ENCODE measurements around the gene PLSCR3.
A peak's percentile ranks its signal among the peaks of the same experiment; 100 is the strongest.

PLSCR3 gene

GRCh38 chr17:7405350-7406234 lies 11.3 kb upstream of the PLSCR3 start:
- no peak for DNase-seq

GRCh38 chr17:7404737-7405349 lies 10.5 kb upstream of the PLSCR3 start:
- peak; percentile 74 for DNase-seq

- peak; percentile 95 for DNase-seq
These were observed 9.8 kb upstream of the PLSCR3 start, which contains the start of gene TMEM256 for GRCh38 chr17:7403977-7404736. Gene TMEM256 (minus strand): TSS chr17:7404097. CDS start chr17:7404084, 13 bp downstream.

GRCh38 chr17:7403727-7403976 lies 9.3 kb upstream of the PLSCR3 start:
- DNase-seq = no peak

DNA sequence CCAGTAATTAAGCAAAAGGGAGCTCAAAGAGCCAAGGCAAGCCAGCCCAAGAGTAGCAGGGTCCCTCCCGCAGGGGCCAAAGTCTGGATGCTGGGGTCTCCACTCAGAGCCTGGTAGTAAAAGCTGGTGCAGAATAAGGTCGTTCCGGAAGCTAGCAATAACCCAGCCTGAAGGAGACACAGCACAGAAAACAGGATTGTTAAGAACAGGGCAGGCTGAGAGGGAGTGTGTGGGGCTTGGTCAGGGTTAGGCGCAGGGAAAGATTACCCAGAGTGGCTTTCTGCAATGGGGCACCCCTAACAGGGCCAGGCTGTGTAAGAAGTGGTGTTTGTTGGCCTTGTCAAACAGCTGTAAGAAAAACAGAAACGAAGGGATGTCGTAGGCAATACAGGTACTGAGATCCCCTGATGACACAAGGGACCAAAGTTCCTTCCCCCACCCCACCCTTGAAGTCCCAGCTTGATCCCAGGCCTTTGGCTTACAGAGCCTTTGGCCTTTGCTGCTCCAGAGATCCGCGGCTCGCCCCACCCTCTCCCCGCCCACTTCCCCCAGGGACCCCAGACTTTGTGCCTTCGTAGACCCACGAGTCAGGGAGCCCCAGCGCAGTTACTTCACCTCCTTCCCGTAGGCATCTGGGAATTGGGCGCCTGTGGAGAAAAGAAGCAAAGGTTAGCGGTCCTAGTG lies 8.9 kb upstream of the PLSCR3 start:
- no peak for DNase-seq

DNA sequence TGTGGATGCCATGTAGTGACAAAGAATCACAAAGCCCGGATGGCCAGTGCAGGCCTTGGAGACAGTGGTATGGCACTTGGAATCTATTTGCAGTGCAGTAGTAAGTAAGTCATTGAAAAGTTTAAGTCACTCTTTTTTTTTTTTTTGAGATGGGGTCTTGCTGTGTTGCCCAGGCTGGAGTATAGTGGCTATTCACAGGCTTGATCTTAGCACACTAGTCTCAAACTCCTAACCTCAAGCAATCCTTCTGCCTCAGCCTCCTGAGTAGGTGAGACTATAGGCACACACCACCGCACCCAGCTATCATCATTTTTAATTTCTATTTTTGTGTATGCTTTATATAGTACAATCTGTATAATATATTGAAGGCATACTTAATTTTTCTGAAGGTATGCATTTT lies 4.3 kb upstream of the PLSCR3 start:
- no peak for DNase-seq

- no peak for DNase-seq
These were observed 1.8 kb upstream of the PLSCR3 start for GRCh38 chr17:7396147-7396546.

DNA sequence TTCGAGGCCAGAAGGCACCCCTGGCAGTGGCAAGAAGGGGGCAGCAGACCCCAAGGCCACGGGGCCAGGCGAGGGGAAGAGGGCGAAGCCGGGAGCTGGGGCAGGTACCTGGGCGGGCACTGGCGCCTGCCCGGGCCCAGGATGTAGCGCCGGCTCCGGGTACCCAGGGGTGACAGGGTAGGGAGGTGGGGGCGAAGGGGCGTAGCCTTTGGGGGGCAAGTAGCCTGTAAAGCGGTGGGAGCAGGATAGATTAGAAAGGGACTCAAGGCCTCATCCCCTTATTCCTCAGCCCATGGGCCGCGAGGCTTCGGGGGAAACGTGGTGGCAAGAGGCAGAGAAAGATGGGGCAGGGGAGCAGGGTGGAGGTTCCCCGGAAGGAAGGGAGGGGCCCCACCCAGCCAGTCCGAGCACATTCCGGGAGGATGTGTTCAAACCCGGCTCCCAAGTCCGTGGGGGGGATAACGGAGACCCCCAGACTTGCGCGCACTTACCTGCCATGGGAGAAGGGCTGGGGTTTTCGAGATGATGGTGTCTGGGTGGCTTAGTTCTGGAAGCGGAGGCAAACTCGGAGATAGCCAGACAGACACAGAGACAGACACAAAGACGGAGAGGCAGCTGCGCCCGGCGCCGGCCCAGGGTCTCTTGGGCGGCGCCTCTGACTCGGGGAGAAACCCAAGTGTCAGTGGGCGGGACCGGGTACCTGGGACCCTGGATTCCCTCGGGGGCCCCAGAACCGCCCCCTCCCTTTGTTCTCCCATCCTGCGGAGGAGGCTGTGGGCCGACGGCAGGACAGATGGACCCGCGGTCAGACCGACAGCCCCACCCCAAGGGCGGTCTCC lies 493 bp downstream of the PLSCR3 start:
- DNase-seq = peak; percentile 63

DNA sequence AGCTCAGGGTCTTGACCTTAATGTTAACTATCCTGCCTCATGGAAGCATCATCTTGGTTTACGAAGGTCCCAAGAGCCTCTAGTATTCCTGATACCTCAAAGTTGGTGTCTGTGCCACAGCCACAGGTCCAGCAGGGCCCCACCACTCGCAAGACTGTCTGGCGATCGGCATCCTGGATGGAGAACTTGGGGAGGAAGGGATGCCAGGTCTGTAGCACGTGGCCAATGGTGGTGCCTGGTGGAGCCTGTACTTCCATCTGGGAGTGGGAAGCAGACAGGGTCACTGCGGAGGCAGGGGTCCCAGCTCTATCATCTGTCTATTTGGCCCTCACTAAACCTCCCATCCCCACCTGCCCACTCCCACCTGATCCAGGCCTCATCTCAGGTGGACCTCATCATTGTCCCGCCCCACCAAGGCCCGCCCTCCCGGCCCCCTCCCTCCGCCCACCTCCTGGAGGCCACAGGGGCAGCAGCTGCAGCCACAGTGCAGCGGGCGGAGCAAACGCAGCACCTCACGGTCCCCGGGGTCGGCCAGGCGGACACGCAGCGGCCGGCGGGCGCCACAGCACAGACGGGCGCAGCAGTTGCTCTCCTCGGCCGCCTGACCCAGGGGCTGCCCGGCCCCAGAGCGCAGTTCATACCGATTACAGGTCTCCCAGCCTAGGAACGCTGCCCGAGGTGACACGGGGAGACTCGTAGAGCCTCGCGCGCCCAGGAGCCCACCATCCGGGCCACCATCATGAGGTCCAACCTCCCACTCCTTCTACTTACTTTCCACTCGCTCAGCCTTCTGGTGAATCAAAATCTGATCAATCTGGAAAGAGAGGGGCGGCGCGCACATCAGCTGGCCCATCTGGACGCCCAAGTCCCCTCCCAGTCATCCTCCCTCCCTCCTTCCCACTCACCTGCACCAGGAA lies 1.4 kb downstream of the PLSCR3 start:
- DNase-seq = no peak

DNA sequence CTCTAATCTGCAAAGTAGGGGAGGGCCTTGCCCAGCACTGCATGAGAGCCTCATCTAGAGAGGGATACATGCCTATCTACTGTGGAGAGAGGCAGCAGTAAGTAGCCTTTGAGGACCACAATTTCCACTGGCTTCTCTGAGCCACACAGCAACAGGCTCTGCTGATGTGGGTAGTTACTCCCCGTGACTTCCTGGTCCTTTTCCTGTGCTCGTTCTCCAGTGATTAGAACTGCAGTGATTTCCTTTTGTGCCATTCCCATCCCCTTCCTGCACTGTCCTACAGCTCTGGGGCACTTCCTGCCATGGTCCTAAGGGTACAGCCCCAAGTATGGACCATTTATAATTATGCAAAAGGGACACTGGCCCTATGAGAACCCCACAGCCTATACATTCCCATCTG lies 3.0 kb downstream of the PLSCR3 start:
- no peak for DNase-seq

DNA sequence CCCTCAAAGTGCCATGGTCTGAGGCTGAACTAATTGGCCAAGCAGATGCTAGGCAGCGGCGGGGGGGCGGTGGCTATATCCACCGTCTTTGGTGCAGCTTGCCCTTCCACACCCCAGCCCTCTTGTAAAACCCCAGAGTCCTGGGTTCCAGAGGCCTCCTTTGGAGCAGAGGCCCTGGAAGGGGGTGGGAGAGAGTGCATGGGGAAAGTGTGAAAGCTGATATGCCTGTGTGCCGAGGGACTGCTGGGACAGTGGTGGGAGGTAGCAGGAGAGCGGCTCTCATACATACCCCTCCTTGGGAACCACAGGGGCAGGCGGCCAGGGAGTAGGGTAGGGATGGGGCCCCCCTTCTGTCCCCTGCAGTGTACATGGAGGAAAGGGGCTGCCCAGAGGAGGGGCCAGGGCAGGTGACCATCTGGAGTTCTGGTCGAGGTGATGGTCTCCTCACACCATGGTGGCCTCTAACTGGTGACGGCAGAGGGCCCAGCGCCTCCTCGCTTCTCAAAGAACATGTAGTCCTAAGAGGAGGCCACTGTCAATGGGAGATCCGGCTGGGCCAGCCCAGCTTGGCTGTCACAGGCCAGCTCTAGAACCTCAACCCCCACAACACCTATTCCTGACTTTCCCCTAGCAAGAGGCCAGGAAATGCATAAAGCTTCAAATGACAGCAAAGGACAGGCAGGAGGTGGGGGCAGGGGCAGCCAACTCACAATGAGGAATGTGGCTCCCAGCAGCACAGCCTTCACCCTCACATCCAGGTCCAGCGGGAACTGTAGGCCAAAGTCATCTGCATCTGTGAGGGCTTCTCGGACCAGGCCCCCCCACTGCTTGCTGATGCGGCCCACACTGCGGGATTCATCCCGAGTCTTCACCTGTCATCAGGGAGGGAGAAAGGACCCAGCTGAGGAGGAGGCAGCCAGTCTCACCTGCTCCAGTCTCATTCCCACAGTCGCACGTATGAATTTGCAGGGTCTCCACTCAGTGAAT lies 4.1 kb downstream of the PLSCR3 start:
- no peak for DNase-seq

GRCh38 chr17:7388856-7389255 lies 5.5 kb downstream of the PLSCR3 start:
- no peak for DNase-seq

- no peak for DNase-seq
These were observed 9.7 kb downstream of the PLSCR3 start for GRCh38 chr17:7384489-7385081.

DNA sequence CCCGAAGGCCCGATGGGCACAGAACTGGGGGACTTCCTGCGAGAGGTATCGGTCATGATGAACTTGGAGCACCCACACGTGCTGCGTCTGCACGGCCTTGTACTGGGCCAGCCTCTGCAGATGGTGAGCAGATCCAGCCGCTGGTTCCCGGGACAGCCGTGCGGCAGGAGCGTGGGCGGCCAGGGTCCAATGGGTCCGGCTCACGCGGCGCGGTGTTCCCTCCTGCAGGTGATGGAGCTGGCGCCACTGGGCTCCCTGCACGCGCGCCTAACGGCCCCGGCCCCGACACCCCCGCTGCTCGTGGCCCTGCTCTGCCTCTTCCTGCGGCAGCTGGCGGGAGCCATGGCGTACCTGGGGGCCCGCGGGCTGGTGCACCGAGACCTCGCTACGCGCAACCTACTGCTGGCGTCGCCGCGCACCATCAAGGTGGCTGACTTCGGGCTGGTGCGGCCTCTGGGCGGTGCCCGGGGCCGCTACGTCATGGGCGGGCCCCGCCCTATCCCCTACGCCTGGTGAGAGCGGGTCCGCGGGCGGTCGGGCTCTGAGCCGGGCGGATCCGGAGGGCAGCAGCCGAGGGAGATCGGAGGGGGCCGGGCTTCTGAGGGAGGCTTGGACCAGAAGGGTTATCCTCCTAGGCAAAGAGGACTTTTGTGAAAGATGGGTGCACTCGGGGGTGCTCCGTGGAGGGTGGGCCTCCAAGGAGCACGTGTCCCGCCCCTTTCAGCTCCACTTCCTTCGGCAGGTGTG lies 10.4 kb downstream of the PLSCR3 start:
- DNase-seq = peak; percentile 82

DNA sequence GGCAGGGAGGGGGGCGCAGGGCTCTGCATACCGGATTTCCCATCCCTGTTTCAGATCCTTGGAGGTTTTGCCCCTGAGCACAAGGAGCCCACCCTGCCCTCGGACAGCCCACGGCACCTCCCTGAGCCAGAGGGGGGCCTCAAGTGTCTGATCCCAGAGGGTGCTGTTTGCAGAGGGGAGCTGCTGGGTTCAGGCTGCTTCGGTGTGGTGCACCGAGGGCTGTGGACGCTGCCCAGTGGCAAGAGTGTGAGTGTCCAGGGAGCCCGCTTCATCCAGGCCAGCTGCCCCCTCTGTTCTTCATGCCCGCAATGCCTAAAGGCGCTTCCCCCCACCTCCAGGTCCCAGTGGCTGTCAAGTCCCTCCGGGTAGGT lies 11.0 kb downstream of the PLSCR3 start:
- DNase-seq = no peak

- no peak for DNase-seq
These were observed 11.4 kb downstream of the PLSCR3 start for GRCh38 chr17:7382901-7383300.

DNA sequence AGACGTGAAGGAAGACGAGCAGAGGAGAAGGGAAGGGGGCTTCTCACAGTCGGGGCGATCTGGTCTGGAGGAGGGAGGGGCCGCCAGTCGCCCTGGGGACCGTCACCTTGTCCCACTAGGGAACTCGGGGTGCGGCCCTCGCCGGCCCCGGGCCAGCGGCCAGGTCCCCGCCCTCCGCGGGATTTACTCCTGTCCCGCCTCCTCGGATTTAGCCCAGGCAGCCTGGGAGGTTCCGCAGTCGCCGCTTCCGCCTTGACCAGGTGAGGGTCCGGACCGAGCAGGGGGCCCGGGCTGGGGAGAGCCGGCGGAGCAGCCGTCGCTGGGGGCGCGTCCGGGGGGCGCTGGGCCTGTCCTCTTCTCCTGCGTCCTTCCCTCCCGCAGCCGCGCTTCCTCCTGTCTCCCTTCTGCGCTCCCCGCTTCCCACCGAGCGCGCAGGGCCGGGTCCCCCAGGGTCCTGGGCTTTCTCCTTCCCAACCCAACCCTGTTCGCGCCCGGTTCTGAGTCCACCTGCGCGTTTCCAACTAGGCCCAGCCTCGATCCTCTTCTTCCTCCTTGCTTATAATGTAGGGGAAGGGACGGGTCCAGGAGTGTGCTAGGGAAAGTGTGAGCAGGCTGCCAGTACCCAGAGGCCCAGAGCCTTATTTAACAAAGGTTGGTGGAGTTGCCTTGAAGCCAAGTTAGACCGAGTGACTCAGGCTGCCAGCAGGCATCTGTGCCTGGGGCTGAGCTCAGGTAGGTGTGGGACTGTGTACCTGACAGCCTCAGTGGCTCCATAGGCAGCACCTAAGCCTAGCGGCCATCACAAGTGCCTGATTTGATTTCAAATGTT lies 13.3 kb downstream of the PLSCR3 start, which contains the start of gene TNK1:
Gene TNK1, plus strand, starts transcription at position 235 of the 829 bp plus-strand sequence. CDS start 1,838 bp downstream, outside the sequence.
- no peak for DNase-seq

GRCh38 chr17:7380321-7380720 lies 14.0 kb downstream of the PLSCR3 start:
- DNase-seq = no peak

Measured in activated naive CD4-positive, alpha-beta T cell treated with Interleukin-2 at 50 U/mL for 16 hours (primary cell).